22Rv1 (cell line): ENCODE data around the gene MUC22.

Experiments used
- CTCF ChIP-seq: fragments of 450-650 bp; IDR thresholded peaks from 2 replicates; pipeline ENCODE4 v1.5.1; 2017; ENCODE audit warnings: mild to moderate bottlenecking
- ZFX ChIP-seq: fragments of 450-650 bp; IDR thresholded peaks from 2 replicates; pipeline ENCODE4 v1.6.1; 2017; ENCODE audit warnings: antibody characterized with exemption, borderline replicate concordance

GRCh38 chr6:30964075-30964474 lies 46.2 kb upstream of the MUC22 start:
- TF ChIP-seq CTCF = no peak
- TF ChIP-seq ZFX = no peak
